Mucosa of descending colon (tissue), 3 donors: Measurements from ENCODE around the gene RXFP4. TPM values are rescaled to one million over a fixed set of nuclear protein-coding genes. Genes with fewer than 3 reads are reported as not detected.
"Not testable (repeated sequence)": the region's sequence is repeated elsewhere in the genome, so short reads cannot be mapped to it uniquely, and the experiment has no call there.

Source experiments
- ATAC-seq: fragments of 200-7000 bp; cut with Tn5 transposase; one replicate; pipeline ENCODE4 v1.9.1; 2020; ENCODE audit warnings: mild to moderate bottlenecking, moderate library complexity
- DNase-seq, 3 donors: peaks; one replicate each; pipeline ENCODE4 v3.0.0-alpha.2; 2020
- H3K36me3 ChIP-seq: fragments of 200-600 bp; one replicate; pipeline ENCODE4 v1.8.0; 2021; ENCODE audit warnings: low read depth, mild to moderate bottlenecking
- H3K4me1 ChIP-seq: fragments of 200-600 bp; one replicate; pipeline ENCODE4 v1.8.0; 2021; ENCODE audit warnings: low read depth, mild to moderate bottlenecking
- H3K4me3 ChIP-seq: fragments of 200-600 bp; one replicate; pipeline ENCODE4 v1.8.0; 2021; ENCODE audit warnings: mild to moderate bottlenecking
- H3K9me3 ChIP-seq: fragments of 200-600 bp; one replicate; pipeline ENCODE4 v1.8.0; 2021; ENCODE audit warnings: mild to moderate bottlenecking
- intact Hi-C, 2 donors: fragments of 100-400 bp; cut with DNase I in 1 of 2; cut with micrococcal nuclease in 1 of 2; formaldehyde crosslinking; loops; one replicate each; pipeline versions ENCODE4 v1.11.0 to v1.11.1; 2022; cut with DNase I, micrococcal nuclease
- total RNA-seq, 3 donors: library from RNA; stranded (reverse); fragmentation: NEBNext Ultra II Directional in 2 of 3; extraction: Animal tissue kit (Norgen Biotek cat#: 25700) in 2 of 3; gene quantifications; one replicate each; pipeline versions ENCODE4 v1.2.1 to v1.2.4, GENCODE V29; 2021 to 2023
- TF ChIP-seq, protein P1 (sequence below): fragments of 200-600 bp; IDR thresholded peaks from one replicate; pipeline ENCODE4 v1.8.0; 2022; ENCODE audit warnings: antibody characterized with exemption, mild to moderate bottlenecking
- donor health status: DM: no; HTN: no; CAD: no; lungs with moderate emphysema.
- donor health status: DM: no; HTN: no; CAD: no.
- donor health status: DM: no; HTN: yes; CAD: no.

Gene RXFP4
- total RNA-seq, 3 donors from 2014 or later: 1.2 to 4.2 (median 3.3) TPM

- ATAC-seq (peak; percentile 51), DNase-seq (no peak)
- no peak overlapping the region for H3K4me3 ChIP-seq
- H3K36me3 ChIP-seq: peaks cover 48% of the 10 kb centered on the region
- H3K9me3 ChIP-seq: no peaks in the 10 kb centered on the region
- no peaks in the 10 kb centered on the region for H3K4me1 ChIP-seq
- intact Hi-C loops: no loop called here
- TF ChIP-seq, protein P1, sequence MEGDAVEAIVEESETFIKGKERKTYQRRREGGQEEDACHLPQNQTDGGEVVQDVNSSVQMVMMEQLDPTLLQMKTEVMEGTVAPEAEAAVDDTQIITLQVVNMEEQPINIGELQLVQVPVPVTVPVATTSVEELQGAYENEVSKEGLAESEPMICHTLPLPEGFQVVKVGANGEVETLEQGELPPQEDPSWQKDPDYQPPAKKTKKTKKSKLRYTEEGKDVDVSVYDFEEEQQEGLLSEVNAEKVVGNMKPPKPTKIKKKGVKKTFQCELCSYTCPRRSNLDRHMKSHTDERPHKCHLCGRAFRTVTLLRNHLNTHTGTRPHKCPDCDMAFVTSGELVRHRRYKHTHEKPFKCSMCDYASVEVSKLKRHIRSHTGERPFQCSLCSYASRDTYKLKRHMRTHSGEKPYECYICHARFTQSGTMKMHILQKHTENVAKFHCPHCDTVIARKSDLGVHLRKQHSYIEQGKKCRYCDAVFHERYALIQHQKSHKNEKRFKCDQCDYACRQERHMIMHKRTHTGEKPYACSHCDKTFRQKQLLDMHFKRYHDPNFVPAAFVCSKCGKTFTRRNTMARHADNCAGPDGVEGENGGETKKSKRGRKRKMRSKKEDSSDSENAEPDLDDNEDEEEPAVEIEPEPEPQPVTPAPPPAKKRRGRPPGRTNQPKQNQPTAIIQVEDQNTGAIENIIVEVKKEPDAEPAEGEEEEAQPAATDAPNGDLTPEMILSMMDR: no peak
These were observed 20.7 kb upstream of the RXFP4 start for GRCh38 chr1:155920717-155921116.

DNA sequence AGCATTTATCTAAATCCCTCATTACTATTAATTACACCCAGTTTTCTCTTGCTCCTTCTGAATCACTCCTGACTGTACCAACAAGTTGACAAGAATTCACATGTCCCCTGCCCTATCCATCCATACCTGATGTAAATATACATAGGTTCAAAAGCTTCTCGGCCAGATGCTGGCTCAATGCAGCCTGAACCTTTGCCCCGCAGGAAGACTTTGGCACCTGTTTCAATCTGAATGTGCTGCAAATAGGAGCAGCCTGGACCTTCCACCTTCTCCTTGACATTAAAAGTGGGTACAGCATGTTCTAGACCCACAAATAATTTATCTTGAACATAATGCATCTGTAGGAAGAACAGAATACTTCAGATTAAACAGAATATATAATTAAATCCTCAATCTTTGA lies 15.9 kb upstream of the RXFP4 start:
- DNase-seq (no peak), ATAC-seq (no peak)
- Histone ChIP-seq H3K4me1 (peaks cover 10% of the 10 kb centered on the region), H3K9me3 (no peaks in the 10 kb centered on the region), H3K4me3 (no peak overlapping the region), H3K36me3 (peaks cover 45% of the 10 kb centered on the region)
- TF ChIP-seq, protein P1: no peak
- intact Hi-C loops: no loop called here

DNA sequence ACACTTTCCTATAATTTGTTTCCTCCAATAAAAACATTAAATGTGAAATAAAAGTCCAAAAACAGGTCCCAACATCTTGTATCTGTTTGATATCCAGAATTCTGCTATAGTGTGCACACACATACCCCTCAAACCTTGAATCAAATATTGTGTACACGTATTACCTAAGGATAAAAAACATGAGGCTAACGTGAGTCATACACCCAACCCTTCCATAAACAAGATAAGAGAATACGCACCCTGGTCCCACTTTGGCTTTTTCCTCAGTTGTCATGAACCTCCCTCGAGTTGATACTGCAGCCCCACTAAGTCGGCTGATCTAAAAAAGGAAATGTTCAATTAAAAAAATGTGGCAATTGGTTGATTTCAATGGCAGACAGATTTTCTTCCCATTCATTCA lies 12.4 kb upstream of the RXFP4 start:
- intact Hi-C loops: no loop called here
- Histone ChIP-seq H3K36me3 (peaks cover 28% of the 10 kb centered on the region), H3K9me3 (no peaks in the 10 kb centered on the region), H3K4me3 (no peak overlapping the region), H3K4me1 (peaks cover 41% of the 10 kb centered on the region)
- DNase-seq (no peak), ATAC-seq (peak; percentile 41)
- TF ChIP-seq, protein P1: no peak

- DNase-seq, intact Hi-C loops, H3K9me3 ChIP-seq, H3K4me3 ChIP-seq, ATAC-seq: not testable (repeated sequence)
- H3K36me3 ChIP-seq: peaks cover 27% of the 10 kb centered on the region
- H3K4me1 ChIP-seq: peaks cover 48% of the 10 kb centered on the region
These were observed 10.7 kb upstream of the RXFP4 start for GRCh38 chr1:155930725-155931124.

DNA sequence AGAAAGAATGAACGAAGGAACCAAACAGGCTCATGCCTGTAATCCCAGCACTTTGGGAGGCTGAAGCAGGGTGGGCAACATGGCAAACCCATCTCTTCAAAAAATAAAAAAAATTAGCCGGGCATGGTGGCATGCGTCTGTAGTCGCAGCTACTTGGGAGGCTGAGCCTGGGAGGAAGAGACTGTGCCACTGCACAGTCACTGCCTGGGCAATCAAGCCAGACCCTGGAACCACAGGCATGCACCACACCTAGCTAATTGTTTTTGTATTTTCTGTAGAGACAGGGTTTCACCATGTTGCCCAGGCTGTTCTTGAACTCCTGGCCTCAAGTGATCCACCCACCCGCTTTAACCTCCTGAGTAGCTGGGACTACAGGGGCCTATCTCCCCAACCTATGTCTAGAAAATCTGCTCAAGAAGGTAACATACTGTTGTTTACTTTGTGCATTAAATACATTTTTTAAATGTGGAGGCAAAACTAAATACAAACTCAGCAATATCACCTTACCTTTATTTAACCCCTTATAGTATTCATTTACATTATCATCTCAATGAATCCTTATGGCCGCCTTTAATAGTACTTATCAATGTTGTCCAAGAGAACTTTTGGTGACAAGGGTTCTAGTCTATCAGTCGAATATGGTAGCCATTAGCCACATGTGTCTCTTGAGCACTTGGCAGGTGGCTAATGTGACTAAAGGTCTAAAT lies 10.0 kb upstream of the RXFP4 start:
- peaks cover 19% of the 10 kb centered on the region for H3K36me3 ChIP-seq
- peaks cover 48% of the 10 kb centered on the region for H3K4me1 ChIP-seq
- intact Hi-C loops: no loop called here
- H3K4me3 ChIP-seq: no peak overlapping the region
- H3K9me3 ChIP-seq: no peaks in the 10 kb centered on the region
- DNase-seq: peak in 2 of 3 donors; percentile 30 to 51
- peak; percentile 52 for ATAC-seq
- TF ChIP-seq, protein P1: no peak

GRCh38 chr1:155932081-155932480 lies 9.4 kb upstream of the RXFP4 start:
- no peak overlapping the region for H3K4me3 ChIP-seq
- no peaks in the 10 kb centered on the region for H3K9me3 ChIP-seq
- intact Hi-C loops: no loop called here
- peaks cover 14% of the 10 kb centered on the region for H3K36me3 ChIP-seq
- TF ChIP-seq, protein P1: no peak
- DNase-seq (no peak), ATAC-seq (no peak)
- peaks cover 48% of the 10 kb centered on the region for H3K4me1 ChIP-seq
